A673 (cell line): ENCODE data around the gene NAALADL2.

Experiments used
- CTCF ChIP-seq: fragments of 300-800, 200-600 bp; sonication (generic); conservative IDR thresholded peaks from 2 replicates; pipeline ENCODE4 v1.5.1; 2017; ENCODE audit warnings: low read depth, mild to moderate bottlenecking, antibody characterized with exemption, low read length, moderate library complexity, mixed read lengths
- EZH2 ChIP-seq: fragments of 200-600 bp; sonication (generic); IDR thresholded peaks from 2 replicates; pipeline ENCODE4 v1.6.1; 2017; ENCODE audit warnings: borderline replicate concordance, low read depth, mild to moderate bottlenecking, mixed read lengths, antibody characterized with exemption, low read length; ENCODE audit not compliant: poor library complexity, severe bottlenecking

GRCh38 chr3:174863488-174863887 is 4.4 kb downstream of the NAALADL2 start:
- TF ChIP-seq CTCF = no peak
- no peak for TF ChIP-seq EZH2
